ENCODE data around the gene CCDC82. TPM values are rescaled to one million over a fixed set of nuclear protein-coding genes. Genes with fewer than 3 reads are reported as not detected.

CCDC82 gene
- total RNA-seq, 1 experiment from 2014 or later = 15.8 TPM

DNA sequence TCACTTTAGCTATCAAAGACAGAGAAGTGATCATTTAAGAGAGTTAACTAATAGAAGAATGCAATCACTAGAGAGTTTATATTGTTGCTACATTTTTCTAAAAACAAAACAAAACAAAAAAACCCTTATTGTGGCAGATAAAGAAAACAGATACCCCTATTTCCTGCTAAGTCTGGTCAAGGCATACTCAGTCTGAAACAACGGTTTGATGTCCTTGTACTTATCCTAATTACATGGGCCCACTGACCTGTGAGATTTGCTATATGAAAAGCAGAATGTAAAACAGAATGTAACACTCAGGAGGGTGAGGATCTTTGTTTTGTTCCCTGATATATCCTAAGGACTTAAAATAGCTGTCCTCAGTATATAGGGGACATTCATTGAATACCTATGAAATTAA, 71.3 kb downstream of the CCDC82 start:
- POLR2A ChIA-PET = no interaction called here
- CTCF ChIA-PET = interaction anchor here (1.6 to 1.7 kb wide), 2 partner anchors 22 to 76 kb away, joined by 3 to 5 read pairs; no protein-coding TSS in a partner anchor
- BruUV-seq (replicated peaks) = no TSS peak
- H3K9me3 Mint-ChIP-seq (ENCODE audit: unreplicated experiment) = no peaks in the 10 kb centered on the region
- TF ChIP-seq, protein P1, sequence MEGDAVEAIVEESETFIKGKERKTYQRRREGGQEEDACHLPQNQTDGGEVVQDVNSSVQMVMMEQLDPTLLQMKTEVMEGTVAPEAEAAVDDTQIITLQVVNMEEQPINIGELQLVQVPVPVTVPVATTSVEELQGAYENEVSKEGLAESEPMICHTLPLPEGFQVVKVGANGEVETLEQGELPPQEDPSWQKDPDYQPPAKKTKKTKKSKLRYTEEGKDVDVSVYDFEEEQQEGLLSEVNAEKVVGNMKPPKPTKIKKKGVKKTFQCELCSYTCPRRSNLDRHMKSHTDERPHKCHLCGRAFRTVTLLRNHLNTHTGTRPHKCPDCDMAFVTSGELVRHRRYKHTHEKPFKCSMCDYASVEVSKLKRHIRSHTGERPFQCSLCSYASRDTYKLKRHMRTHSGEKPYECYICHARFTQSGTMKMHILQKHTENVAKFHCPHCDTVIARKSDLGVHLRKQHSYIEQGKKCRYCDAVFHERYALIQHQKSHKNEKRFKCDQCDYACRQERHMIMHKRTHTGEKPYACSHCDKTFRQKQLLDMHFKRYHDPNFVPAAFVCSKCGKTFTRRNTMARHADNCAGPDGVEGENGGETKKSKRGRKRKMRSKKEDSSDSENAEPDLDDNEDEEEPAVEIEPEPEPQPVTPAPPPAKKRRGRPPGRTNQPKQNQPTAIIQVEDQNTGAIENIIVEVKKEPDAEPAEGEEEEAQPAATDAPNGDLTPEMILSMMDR (IDR thresholded peaks at IDR 0.05; ENCODE audit: unreplicated experiment) = no peak
- no peak overlapping the region for H3K4me3 Mint-ChIP-seq (ENCODE audit: unreplicated experiment)
- no peak for DNase-seq (ENCODE audit: unreplicated experiment)
- H3K4me1 Mint-ChIP-seq (ENCODE audit: insufficient read depth, unreplicated experiment) = peaks cover 23% of the 10 kb centered on the region
- intact Hi-C loops (cut with micrococcal nuclease) = no loop called here
- no peaks in the 10 kb centered on the region for H3K36me3 Mint-ChIP-seq (ENCODE audit: insufficient read depth, unreplicated experiment)
- H3K27me3 Mint-ChIP-seq (ENCODE audit: insufficient read depth, unreplicated experiment) = no peaks in the 10 kb centered on the region
- H3K27ac Mint-ChIP-seq (ENCODE audit: low read depth, unreplicated experiment) = no peak overlapping the region

DNA sequence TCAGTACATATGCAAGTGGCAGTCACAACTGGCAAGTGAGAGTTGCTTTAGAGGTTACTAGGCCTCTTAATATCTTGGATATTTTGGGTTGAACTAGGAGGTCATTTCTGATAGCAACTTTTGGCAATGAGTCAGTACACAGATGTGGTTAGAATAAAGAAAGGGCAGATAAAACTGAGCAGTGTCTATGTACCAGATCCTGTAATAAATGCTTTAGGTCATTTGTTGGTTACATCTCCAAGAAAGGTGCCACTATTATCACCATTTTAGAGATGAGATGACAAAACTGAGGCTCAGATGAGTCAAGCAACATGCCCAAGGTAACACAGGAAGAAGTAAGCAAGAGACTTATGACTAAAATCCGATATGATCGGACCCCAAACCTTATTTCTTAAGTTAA, 71.7 kb downstream of the CCDC82 start:
- H3K27ac Mint-ChIP-seq (ENCODE audit: low read depth, unreplicated experiment) = peak overlapping the region; percentile 27
- CTCF ChIA-PET = interaction anchor here (1.1 to 1.7 kb wide), 2 partner anchors 22 to 25 kb away, joined by 5 read pairs; partner anchors contain the start of gene MAML2
- BruUV-seq (replicated peaks) = no TSS peak
- H3K9me3 Mint-ChIP-seq (ENCODE audit: unreplicated experiment) = no peaks in the 10 kb centered on the region
- no peaks in the 10 kb centered on the region for H3K36me3 Mint-ChIP-seq (ENCODE audit: insufficient read depth, unreplicated experiment)
- H3K4me1 Mint-ChIP-seq (ENCODE audit: insufficient read depth, unreplicated experiment) = peaks cover 27% of the 10 kb centered on the region
- DNase-seq (ENCODE audit: unreplicated experiment) = no peak
- intact Hi-C loops (cut with micrococcal nuclease) = no loop called here
- POLR2A ChIA-PET = interaction anchor here (0.5 kb wide), 1 partner anchor 9 kb away, joined by 3 read pairs; no protein-coding TSS in a partner anchor
- H3K4me3 Mint-ChIP-seq (ENCODE audit: unreplicated experiment) = no peak overlapping the region
- no peaks in the 10 kb centered on the region for H3K27me3 Mint-ChIP-seq (ENCODE audit: insufficient read depth, unreplicated experiment)
- TF ChIP-seq, protein P1 (IDR thresholded peaks at IDR 0.05; ENCODE audit: unreplicated experiment) = no peak

DNA sequence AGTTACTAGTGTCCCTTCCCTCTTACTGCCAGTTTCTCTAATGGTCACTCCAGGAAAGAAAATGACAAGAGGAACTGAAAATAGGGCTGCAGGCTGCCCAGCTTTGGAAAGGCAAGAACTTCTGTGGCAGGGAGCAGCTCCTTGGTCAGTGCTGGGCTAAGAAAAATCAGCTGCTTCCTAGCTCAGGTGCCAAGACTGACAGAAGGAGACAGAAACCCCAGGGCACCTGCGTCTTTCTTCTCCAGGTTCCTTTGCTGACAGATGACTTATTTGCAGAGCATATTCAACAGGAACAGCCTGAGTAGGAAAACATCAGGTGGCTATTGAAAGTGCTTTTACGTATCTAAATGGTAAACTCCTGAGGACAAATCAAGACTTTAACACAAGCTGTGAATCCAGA, 72.1 kb downstream of the CCDC82 start:
- Mint-ChIP-seq H3K27me3 (ENCODE audit: insufficient read depth, unreplicated experiment) (no peaks in the 10 kb centered on the region), H3K36me3 (ENCODE audit: insufficient read depth, unreplicated experiment) (no peaks in the 10 kb centered on the region), H3K27ac (ENCODE audit: low read depth, unreplicated experiment) (peak overlapping the region; percentile 27), H3K4me1 (ENCODE audit: insufficient read depth, unreplicated experiment) (peaks cover 27% of the 10 kb centered on the region), H3K4me3 (ENCODE audit: unreplicated experiment) (no peak overlapping the region), H3K9me3 (ENCODE audit: unreplicated experiment) (no peaks in the 10 kb centered on the region)
- DNase-seq (ENCODE audit: unreplicated experiment) = no peak
- POLR2A ChIA-PET = interaction anchor here (0.5 to 1.5 kb wide), 2 partner anchors 9 to 20 kb away, joined by 3 read pairs; no protein-coding TSS in a partner anchor
- BruUV-seq (replicated peaks) = no TSS peak
- TF ChIP-seq, protein P1 (IDR thresholded peaks at IDR 0.05; ENCODE audit: unreplicated experiment) = no peak
- intact Hi-C loops (cut with micrococcal nuclease) = no loop called here
- CTCF ChIA-PET = interaction anchor here (1.0 to 1.7 kb wide), 4 partner anchors 21 to 25 kb away, joined by 4 to 5 read pairs (median 4); partner anchors contain the start of gene MAML2

DNA sequence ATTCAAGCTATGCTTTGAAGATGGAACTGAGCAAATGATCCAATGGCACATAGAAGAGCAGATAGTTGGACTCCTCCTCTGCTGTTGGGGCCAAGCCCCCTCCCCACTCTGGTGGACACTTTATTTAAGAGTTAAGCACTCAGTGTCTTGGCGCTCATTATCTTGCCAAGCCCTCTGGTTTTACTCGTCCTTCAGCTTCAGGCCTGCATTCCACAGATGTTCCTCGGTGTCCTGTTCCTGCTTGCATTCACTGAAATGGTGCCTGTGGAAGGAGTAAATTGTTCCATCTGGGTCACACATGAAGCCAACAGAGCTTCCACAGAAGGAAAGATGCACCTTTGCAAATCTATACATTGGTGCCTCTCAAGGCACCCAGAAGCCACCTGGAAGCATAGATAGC, 72.8 kb downstream of the CCDC82 start:
- Mint-ChIP-seq H3K27me3 (ENCODE audit: insufficient read depth, unreplicated experiment) (no peaks in the 10 kb centered on the region), H3K36me3 (ENCODE audit: insufficient read depth, unreplicated experiment) (no peaks in the 10 kb centered on the region), H3K4me3 (ENCODE audit: unreplicated experiment) (no peak overlapping the region), H3K4me1 (ENCODE audit: insufficient read depth, unreplicated experiment) (peaks cover 27% of the 10 kb centered on the region), H3K27ac (ENCODE audit: low read depth, unreplicated experiment) (no peak overlapping the region), H3K9me3 (ENCODE audit: unreplicated experiment) (no peaks in the 10 kb centered on the region)
- BruUV-seq (replicated peaks) = no TSS peak
- ChIA-PET CTCF (interaction anchor here (0.6 to 1.7 kb wide), 6 partner anchors 21 to 1165 kb away, joined by 3 to 5 read pairs (median 4); partner anchors contain the start of gene MAML2), POLR2A (interaction anchor here (0.6 to 1.5 kb wide), 3 partner anchors 21 to 502 kb away, joined by 3 read pairs; no protein-coding TSS in a partner anchor)
- TF ChIP-seq, protein P1 (IDR thresholded peaks at IDR 0.05; ENCODE audit: unreplicated experiment) = no peak
- intact Hi-C loops (cut with micrococcal nuclease) = no loop called here
- DNase-seq (ENCODE audit: unreplicated experiment) = no peak

All from MCF 10A (cell line).